K562 (cell line): ENCODE results near the gene DENND5B. TPM values are rescaled to one million over a fixed set of nuclear protein-coding genes. Genes with fewer than 3 reads are reported as not detected.
"Not testable (repeated sequence)": the region's sequence is repeated elsewhere in the genome, so short reads cannot be mapped to it uniquely, and the experiment has no call there.

Experiments used
- ATAC-seq: fragments of 200-7000 bp; cut with Tn5 transposase; 3 replicates; pipeline ENCODE4 v1.9.1; 2020; ENCODE audit warnings: moderate library complexity
- BruUV-seq: library from RNA; stranded (reverse); fragments of 400-500 nt; replicated peaks from 2 replicates; lab custom pipeline; 2021; lab: Mats Ljungman, UMichigan
- CTCF ChIA-PET: fragments of 300-600 bp; formaldehyde crosslinking; extraction: SDS; loops from one replicate; lab custom pipeline; 2021; ENCODE audit warnings: low intra/inter-chr PET ratio; lab: Yijun Ruan, JAX
- POLR2A ChIA-PET: fragments of 300-600, 350-650 bp; sonication (Branson Sonifier 250); formaldehyde crosslinking; extraction: SDS; loops from one replicate; lab custom pipeline; 2021; ENCODE audit warnings: antibody characterized with exemption, inconsistent platforms; lab: Yijun Ruan, JAX
- DNase-seq, 4 experiments: peaks; one replicate each; pipeline versions ENCODE4 v3.0.0 to v3.0.0-alpha.2; 2011 to 2018; ENCODE audit warnings: low spot score in 3 of 4, mixed read lengths in 3 of 4; ENCODE audit errors: extremely low read depth in 1 of 4
- FAIRE-seq: peaks from 2 replicates; lab custom pipeline; 2011; peaks lifted over from hg19 to GRCh38; lab: Jason Lieb, UNC
- H2AFZ ChIP-seq: 2 replicates; pipeline ENCODE4 v1.6.0; 2011; ENCODE audit warnings: low read depth, low read length, control low read depth, inconsistent platforms
- H3K27ac ChIP-seq: fragments of 200-600 bp; 3 replicates; pipeline ENCODE4 v1.8.0; 2011; ENCODE audit warnings: low read depth, mild to moderate bottlenecking, control low read depth, inconsistent platforms, low read length, moderate library complexity, mixed read lengths; ENCODE audit errors: extremely low read depth
- H3K27me3 ChIP-seq, 2 experiments: fragments of 300-600 bp in 1 of 2; 2 replicates in 1 of 2; 3 replicates in 1 of 2; pipeline versions ENCODE4 v1.6.0 to v1.8.0; 2011; ENCODE audit warnings: inconsistent platforms in 2 of 2, low read length in 2 of 2, mild to moderate bottlenecking in 1 of 2, mixed read lengths in 1 of 2, moderate library complexity in 1 of 2; ENCODE audit not compliant: control insufficient read depth in 2 of 2, insufficient read depth in 2 of 2
- H3K36me3 ChIP-seq: fragments of 300-600 bp; 3 replicates; pipeline ENCODE4 v1.8.0; 2011; ENCODE audit warnings: mild to moderate bottlenecking, low read length, inconsistent platforms; ENCODE audit not compliant: control insufficient read depth, insufficient read depth
- H3K4me1 ChIP-seq, 2 experiments: fragments of 200-600 bp in 1 of 2; replicated peaks in 1 of 2; 2 replicates in 1 of 2; 3 replicates in 1 of 2; pipeline versions ENCODE4 v1.5.1 to v1.8.0; 2011; ENCODE audit warnings: inconsistent platforms in 2 of 2, low read length in 2 of 2, mild to moderate bottlenecking in 1 of 2, mixed read lengths in 1 of 2, moderate library complexity in 1 of 2; ENCODE audit not compliant: control insufficient read depth in 2 of 2, insufficient read depth in 2 of 2
- H3K4me2 ChIP-seq: 2 replicates; pipeline ENCODE4 v1.6.1; 2011; ENCODE audit warnings: low read length, control low read depth, inconsistent platforms, mixed read lengths; ENCODE audit not compliant: insufficient read depth
- H3K4me3 ChIP-seq: fragments of 200-600 bp; sonication (generic), shearing (Covaris generic); 2 replicates; pipeline ENCODE4 v1.5.1; 2016; ENCODE audit warnings: control low read depth, inconsistent platforms
- H3K79me2 ChIP-seq: fragments of 200-600 bp; 3 replicates; pipeline ENCODE4 v1.8.0; 2011; ENCODE audit warnings: low read length, inconsistent platforms; ENCODE audit not compliant: control insufficient read depth, insufficient read depth
- H3K9ac ChIP-seq, 2 experiments: 2 replicates each; pipeline versions ENCODE4 v1.6.0 to v1.6.1; 2011; ENCODE audit warnings: low read depth in 2 of 2, low read length in 2 of 2, control low read depth in 1 of 2, inconsistent platforms in 1 of 2, mild to moderate bottlenecking in 1 of 2, mixed read lengths in 1 of 2; ENCODE audit not compliant: insufficient read depth in 1 of 2
- H3K9me1 ChIP-seq: one replicate; pipeline ENCODE4 v1.6.0; 2011; ENCODE audit warnings: inconsistent platforms, mild to moderate bottlenecking, low read length, moderate library complexity; ENCODE audit not compliant: control insufficient read depth, insufficient read depth
- H3K9me3 ChIP-seq: replicated peaks from 2 replicates; pipeline ENCODE4 v1.5.1; 2011; ENCODE audit warnings: low read depth, low read length, inconsistent platforms; ENCODE audit not compliant: control insufficient read depth, insufficient read depth
- H4K20me1 ChIP-seq: replicated peaks from 2 replicates; pipeline ENCODE4 v1.6.1; 2011; ENCODE audit warnings: low read length, inconsistent platforms, mixed read lengths; ENCODE audit not compliant: control insufficient read depth, insufficient read depth
- ETV6 ChIP-seq, 3 experiments: fragments of 150-350 bp in 1 of 3; sonication (generic) in 1 of 3; formaldehyde crosslinking in 1 of 3; IDR thresholded peaks; 2 replicates each; pipeline versions ENCODE4 v1.6.1 to v1.8.0; 2014 to 2022; ENCODE audit warnings: borderline replicate concordance in 2 of 3, low read depth in 2 of 3, antibody characterized with exemption in 1 of 3, low read length in 1 of 3, mild to moderate bottlenecking in 1 of 3, missing genetic modification reagents in 1 of 3
- HSF4 ChIP-seq: fragments of 250-450 bp; sonication (Bioruptor Pico); IDR thresholded peaks from 2 replicates; pipeline ENCODE4 v2.1.2; 2022; ENCODE audit warnings: mild to moderate bottlenecking, moderate library complexity, borderline replicate concordance
- MAFK ChIP-seq: IDR thresholded peaks from 2 replicates; pipeline ENCODE4 v1.6.1; 2011; ENCODE audit warnings: low read length, improper control_type of control experiment
- RHOXF2B ChIP-seq: fragments of 250-450 bp; sonication (Bioruptor Pico); conservative IDR thresholded peaks from 2 replicates; pipeline ENCODE4 v1.5.1; 2021
- SMARCB1 ChIP-seq: IDR thresholded peaks from 2 replicates; pipeline ENCODE4 v1.6.1; 2011; ENCODE audit warnings: improper control_type of control experiment, low read depth; ENCODE audit not compliant: insufficient read length
- TRIM24 ChIP-seq, 2 experiments: fragments of 450-650 bp; IDR thresholded peaks; 2 replicates each; pipeline ENCODE4 v1.6.1; 2016
- ZNF124 ChIP-seq: sonication (generic); formaldehyde crosslinking; IDR thresholded peaks from 2 replicates; pipeline ENCODE4 v1.8.1; 2022; ENCODE audit warnings: missing genetic modification reagents
- ZNF239 ChIP-seq: fragments of 250-450 bp; sonication (Bioruptor Pico); IDR thresholded peaks from 2 replicates; pipeline ENCODE4 v1.4.0; 2020; ENCODE audit warnings: mild to moderate bottlenecking
- WGBS: fragments of 100-300 bp; shearing (Covaris generic); methylation state at CpG from one replicate; pipeline ENCODE4 v1.1.6; 2016; ENCODE audit warnings: low coverage, mixed read lengths; ENCODE audit not compliant: insufficient coverage; ENCODE audit errors: missing lambda C conversion rate; 5-methylcytosine and 5-hydroxymethylcytosine counted together
- in situ Hi-C: fragments of 300-500 bp; cut with MboI; formaldehyde crosslinking; loops from 4 replicates; pipeline ENCODE4 v1.15.0; 2018; ENCODE audit warnings: inconsistent platforms, mixed read lengths
- intact Hi-C: fragments of 100-400 bp; cut with micrococcal nuclease; formaldehyde crosslinking; loops from 2 replicates; pipeline ENCODE4 v1.14.2; 2022
- polyA plus RNA-seq, 8 experiments: library from polyadenylated mRNA; depleted of rRNA in 4 of 8; stranded (reverse) in 5 of 8; unstranded in 3 of 8; fragments of >200 nt; fragmentation: Nextera tagmentation in 2 of 8; fragmentation: Illumina TruSeq in 1 of 8; extraction: Ambion mirVana in 2 of 8; extraction: Trizol in 1 of 8; gene quantifications; 2 replicates each; pipeline versions ENCODE4 v1.2.1 to v1.2.3, GENCODE V29; 2011 to 2014; ENCODE audit warnings: inconsistent platforms in 1 of 8, missing spikeins in 1 of 8
- total RNA-seq, 7 experiments: library from RNA; depleted of rRNA in 6 of 7; stranded (reverse); fragments of >200 nt in 6 of 7; fragmentation: Illumina TruSeq in 2 of 7; extraction: Trizol in 2 of 7; gene quantifications; 2 replicates each; pipeline versions ENCODE4 v1.2.1 to v1.2.3, GENCODE V29; 2011 to 2021; ENCODE audit warnings: low replicate concordance in 1 of 7

The DENND5B gene
- total and polyA plus RNA-seq, 9 of the 15 experiments (the other 6 are each of a cell fraction or from before 2014, with no cell fraction given): 0.99 to 6.0 (median 3.6) TPM

DNA sequence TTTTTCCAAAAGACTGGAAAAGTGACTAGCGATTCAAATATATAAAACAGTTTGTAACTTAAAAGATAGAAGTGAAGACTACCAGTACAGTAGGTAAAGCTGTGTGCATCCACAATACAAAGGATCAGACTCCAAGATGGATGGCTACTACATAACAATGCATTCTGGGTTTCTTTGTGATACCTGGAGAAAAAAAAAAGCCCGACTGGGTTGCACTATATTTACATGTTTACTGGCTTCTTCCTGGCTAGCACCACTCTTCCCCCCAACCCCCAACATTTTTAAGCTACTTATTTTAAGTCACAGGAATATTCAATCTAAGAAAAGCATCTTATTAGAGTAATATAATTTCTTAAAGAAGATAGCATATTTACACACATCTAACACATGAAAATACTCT is 203.9 kb downstream of the DENND5B start (continued):
- TF ChIP-seq ZNF239 (CRISPR knock-in tag): no peak
- TF ChIP-seq ETV6 (IDR thresholded peaks at IDR 0.05; ENCODE audit: borderline replicate concordance in 1 of 2, low read depth in 2 of 2, low read length in 1 of 2): no peak
- no peak for TF ChIP-seq ETV6 (CRISPR knock-in tag; IDR thresholded peaks at IDR 0.05; ENCODE audit: borderline replicate concordance)
- TF ChIP-seq SMARCB1: no peak
- no peak for TF ChIP-seq RHOXF2B (CRISPR knock-in tag)
- TF ChIP-seq MAFK: no peak
- TF ChIP-seq HSF4: no peak

DNA sequence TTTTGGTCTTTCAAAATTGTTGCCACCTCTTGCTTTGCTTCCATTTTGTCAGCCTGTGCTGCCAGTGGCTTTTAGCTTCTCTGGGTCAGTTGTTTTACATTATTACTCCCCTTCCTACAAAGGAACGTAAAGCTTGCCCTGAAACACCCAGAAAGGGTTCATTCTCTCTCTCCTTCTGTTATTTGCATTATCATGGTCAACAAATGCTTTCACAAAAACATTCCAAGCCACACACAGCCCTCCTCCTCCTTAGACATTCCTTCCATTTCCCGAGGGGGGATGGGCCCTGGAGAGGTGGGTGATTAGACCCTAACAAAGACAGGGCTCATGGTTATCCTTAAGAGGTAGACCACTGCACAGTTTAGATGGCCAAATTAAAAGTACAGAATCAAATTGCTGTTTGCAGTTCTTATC is 204.6 kb downstream of the DENND5B start:
- DNase-seq: no peak
- ChIA-PET POLR2A (no interaction called here), CTCF (no interaction called here)
- Histone ChIP-seq H3K9me1 (no peaks in the 10 kb centered on the region), H3K9me3 (no peaks in the 10 kb centered on the region; the same call in 1 of the 2 replicates), H3K27me3 (peaks cover 3 to 5% of the 10 kb centered on the region in 2 experiments; a peak in 3 of 5 replicates), H3K4me2 (no peak overlapping the region), H4K20me1 (no peaks in the 10 kb centered on the region), H2AFZ (no peak overlapping the region), H3K27ac (no peak overlapping the region), H3K36me3 (no peaks in the 10 kb centered on the region), H3K79me2 (no peaks in the 10 kb centered on the region), H3K9ac (no peak overlapping the region), H3K4me1 (no peaks in the 10 kb centered on the region; a peak in 1 of 5 replicates), H3K4me3 (no peak overlapping the region)
- intact Hi-C loops: no loop called here
- ATAC-seq: no peak
- BruUV-seq: no TSS peak
- no peak for TF ChIP-seq ZNF124 (CRISPR knock-in tag)
- no peak for TF ChIP-seq TRIM24 (IDR thresholded peaks at IDR 0.05)
- in situ Hi-C loops: no loop called here
- WGBS: 22% methylated on average over 2 of the region's 2 CpGs
- FAIRE-seq: no peak

DNA sequence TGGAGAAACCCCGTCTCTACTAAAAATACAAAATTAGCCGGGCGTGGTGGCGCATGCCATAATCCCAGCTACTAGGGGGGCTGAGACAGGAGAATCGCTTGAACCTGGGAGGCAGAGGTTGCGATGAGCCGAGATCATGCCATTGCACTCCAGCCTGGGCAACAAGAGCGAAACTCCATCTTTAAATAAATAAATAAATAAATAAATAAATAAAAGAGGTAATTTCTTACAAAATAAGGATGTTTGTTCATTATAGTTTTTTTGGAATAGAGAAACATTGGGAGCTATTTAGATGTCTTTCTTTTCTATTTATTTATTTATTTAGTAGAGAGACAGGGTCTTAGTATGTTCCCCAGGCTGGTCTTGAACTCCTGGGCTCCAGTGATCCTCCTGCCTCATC is 213.7 kb downstream of the DENND5B start:
- POLR2A ChIA-PET, H3K27ac ChIP-seq, H3K9me1 ChIP-seq, BruUV-seq, intact Hi-C loops, ATAC-seq, H3K4me3 ChIP-seq, FAIRE-seq, DNase-seq, H3K9ac ChIP-seq, H3K79me2 ChIP-seq, H3K9me3 ChIP-seq, in situ Hi-C loops, H3K36me3 ChIP-seq, H2AFZ ChIP-seq, H4K20me1 ChIP-seq, CTCF ChIA-PET, H3K27me3 ChIP-seq, H3K4me2 ChIP-seq: not testable (repeated sequence)
- peaks cover 0 to 11% of the 10 kb centered on the region in 2 experiments; a peak in 3 of 5 replicates for H3K4me1 ChIP-seq
- WGBS: 69% methylated on average over 7 of the region's 8 CpGs
